ENCODE data around the gene FSD1.
"Not testable (repeated sequence)": the region's sequence is repeated elsewhere in the genome, so short reads cannot be mapped to it uniquely, and the experiment has no call there.

Gene FSD1

DNA sequence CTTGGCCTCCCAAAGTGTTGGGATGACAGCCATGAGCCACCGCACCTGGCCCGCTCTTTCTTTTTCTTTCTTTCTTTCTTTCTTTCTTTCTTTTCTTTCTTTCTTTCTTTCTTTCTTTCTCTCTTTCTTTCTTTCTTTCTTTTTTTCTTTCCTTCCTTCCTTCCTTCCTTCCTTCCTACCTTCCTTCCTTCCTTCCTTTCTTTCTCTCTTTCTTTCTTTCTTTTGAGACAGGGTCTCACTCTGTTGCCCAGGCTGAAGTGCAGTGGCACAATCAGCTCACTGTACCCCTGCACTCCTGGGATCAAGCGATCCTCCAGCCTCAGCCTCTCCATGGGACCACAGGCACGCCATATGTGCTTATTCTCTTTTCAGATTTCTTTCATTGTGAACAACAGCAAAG, 18.3 kb upstream of the FSD1 start:
- DNase-seq = not testable (repeated sequence)

GRCh38 chr19:4288091-4288777, 16.2 kb upstream of the FSD1 start:
- DNase-seq = no peak

DNA sequence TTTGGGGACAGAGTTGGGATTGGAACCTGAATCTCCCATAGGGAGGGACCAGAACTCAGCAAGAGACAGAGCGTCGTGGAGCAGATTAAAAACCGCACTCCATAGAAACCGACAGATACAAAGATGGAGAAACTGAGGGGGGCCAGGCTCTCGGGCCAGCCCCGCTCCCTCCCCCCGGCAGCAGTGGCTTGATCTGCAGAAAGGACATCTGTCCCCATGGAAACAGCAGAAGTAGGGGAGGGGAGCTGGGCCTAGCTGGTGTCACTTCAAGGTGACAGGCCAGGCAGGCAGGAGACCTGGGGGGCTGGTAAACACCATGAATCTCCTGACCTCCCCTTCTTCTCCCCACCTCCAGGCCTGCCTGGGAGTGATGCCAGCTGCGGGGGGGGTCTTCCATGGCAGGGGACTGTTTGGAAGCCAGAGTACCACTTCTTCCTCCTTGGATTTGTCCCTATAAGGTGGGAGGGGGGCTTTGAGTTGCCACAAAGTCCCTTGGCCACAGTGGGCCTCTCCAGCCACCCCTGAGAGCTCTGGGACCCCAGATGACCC, 13.1 kb upstream of the FSD1 start:
- no peak for DNase-seq

DNA sequence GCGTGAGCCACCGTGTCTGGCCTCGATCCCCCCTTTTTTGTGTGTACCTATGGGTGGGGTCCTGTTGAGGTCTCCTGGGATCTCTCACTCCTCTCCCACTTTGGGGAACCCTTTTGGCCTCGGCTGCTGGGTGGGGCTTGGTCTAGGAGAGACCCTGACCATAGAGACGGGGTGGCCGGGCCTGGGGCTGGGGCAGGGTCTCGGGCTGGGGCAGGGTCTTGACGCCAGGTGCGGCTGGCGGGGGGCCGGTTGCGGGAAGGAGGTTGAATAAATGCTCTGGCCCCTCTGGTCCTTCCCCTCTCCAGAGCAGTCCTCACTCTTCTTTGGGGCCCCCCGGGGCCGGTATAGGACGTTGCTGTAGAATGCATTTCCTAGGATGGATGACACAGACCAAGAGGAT, 11.9 kb upstream of the FSD1 start:
- DNase-seq = no peak

- no peak for DNase-seq
Observed at GRCh38 chr19:4294389-4294788, 10.0 kb upstream of the FSD1 start.

- no peak for DNase-seq
Observed at GRCh38 chr19:4295972-4296771, 8.2 kb upstream of the FSD1 start.

- no peak for DNase-seq
Observed at GRCh38 chr19:4297901-4298809, 6.2 kb upstream of the FSD1 start.

DNA sequence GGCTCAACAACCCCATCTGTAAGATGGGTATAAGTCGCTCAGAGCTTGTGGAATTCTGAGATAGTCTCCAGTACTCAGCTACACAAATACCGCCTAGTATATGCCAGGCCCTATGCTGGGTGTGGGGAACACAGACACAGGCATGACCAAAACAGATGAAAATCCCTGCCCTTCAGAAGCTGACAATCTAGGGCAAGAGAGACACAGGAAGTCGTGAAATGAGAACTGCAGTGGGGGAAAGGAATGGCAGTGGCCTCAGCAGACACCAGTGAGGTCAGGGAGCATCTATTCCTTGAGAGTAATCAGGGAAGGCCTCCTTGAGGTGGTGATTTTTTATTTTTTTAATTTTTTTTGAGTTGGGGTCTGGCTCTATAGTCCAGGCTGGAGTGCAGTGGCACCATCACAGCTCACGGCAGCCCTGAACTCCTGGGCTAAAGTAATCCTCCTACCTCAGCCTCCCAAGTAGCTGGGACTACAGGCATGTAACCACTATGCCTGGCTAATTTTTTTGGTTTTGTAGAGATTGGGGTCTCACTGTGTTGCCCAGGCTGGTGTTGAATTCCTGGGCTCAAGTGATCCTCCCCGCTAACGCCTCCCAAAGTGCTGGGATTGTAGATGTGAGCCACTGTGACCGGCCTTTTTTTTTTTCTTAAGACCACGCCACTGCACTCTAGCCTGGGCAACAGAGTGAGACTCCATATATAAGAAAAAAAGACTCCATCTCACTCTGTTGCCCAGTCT, 5.4 kb upstream of the FSD1 start:
- no peak for DNase-seq

- no peak for DNase-seq
Observed at GRCh38 chr19:4300589-4300988, 3.8 kb upstream of the FSD1 start.

DNA sequence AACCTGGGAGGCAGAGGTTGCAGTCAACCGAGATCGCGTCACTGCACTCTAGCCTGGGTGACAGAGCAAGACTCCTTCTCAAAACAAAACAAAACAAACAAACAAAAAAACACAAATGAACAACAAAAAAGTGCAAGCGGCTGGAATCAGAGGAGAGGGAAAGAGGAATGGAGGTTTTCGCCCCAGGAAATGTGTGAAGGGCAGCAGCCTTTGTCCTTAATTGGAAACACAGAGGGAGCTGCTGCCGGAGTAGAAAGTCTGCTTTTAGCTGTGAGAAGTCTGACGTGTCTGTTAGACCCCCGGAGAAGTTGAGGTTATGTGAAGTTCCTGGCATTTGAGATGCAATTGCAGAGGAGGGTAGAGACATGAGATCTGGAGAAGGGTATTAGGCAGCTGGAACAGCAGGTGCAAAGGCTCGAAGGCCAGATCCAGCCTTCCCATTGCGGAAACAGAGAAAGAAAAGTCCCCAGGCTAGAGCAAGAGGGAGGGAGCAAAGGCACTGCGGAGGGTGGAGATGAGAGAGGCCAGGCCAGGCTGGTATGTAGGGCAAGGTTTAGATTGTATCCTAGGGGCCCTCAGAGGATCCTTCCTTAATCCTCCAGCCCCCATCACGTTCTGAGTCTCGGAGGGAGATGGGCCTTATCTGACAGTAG, 2.7 kb upstream of the FSD1 start:
- DNase-seq = no peak

DNA sequence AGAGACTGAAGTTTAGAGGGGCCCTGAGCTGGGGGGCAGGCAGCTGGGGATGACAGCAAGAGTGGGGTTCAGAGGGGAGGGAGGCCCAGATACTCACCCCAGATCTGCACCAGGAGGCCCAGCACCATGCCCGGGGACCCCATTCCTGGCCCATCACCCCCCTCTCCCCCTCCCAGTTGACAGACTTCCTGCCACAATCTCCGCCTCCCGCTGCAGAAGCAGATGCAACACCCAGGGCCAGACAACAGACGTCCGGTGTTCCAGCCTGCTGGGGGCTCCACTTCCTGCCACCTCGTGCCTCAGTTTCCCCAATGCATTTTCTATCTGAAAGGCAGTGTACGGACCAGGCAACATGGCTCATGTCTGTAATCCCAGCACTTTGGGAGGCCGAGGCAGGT, 2.2 kb upstream of the FSD1 start, which contains the start of gene TMIGD2:
TMIGD2 (minus strand) TSS at position 147 of the 398 bp plus-strand sequence; CDS start at position 143, 4 bp downstream.
- no peak for DNase-seq

DNA sequence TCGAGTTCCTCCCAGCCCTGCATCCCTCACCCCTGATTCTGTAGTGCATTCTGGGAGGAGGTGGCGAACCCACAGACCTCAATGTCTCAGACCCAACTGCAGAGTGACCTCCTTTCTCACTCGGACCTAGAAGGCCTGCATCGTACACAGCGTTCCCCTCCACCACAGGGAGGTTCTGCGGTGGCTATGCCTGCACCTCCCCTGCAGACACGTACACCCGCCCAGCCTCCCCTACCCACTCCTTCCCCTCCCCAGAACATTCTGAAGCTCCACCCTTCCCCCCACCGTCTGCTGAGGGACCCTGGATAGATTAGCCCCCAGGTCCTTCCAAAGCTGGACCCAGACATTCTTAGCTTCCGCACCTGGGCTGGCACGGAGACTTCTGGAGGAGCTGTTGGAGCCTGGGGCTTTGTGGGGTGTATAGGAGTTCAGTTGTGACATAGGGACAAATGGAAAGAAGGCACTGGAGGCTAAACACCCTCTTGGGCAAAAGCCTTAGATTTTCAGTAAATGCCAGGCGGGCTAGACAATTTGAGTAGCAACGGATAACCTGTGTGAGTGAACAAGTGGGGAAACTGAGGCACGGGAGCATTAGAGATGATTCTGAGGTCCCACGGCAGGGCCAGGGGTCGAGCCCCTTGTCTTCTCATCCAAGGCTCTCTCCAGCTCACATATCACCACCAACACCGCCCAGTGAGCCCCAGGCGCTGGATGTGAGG, 420 bp upstream of the FSD1 start:
- DNase-seq = no peak

- no peak for DNase-seq
Observed at GRCh38 chr19:4305257-4305612, 837 bp downstream of the FSD1 start.

DNA sequence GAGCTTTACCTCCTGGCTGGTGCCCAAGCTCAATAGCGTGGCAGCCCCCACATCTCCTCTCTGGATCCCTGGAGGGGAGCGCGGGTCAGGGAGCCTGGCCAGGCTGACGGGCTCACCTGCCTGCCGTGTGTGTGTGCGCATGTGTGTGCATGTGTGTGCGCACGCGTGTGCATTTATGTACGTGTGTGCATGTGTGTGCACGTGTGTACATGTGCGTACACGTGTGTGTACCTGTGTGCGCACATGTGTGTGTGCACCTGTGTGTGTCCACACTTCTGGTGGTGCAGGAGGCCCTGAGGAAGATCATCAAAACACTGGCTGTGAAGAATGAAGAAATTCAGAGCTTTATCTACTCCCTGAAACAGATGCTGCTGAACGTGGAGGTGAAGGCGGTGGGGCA, 1.3 kb downstream of the FSD1 start:
- no peak for DNase-seq

- DNase-seq = no peak
Observed at GRCh38 chr19:4310247-4311121, 6.1 kb downstream of the FSD1 start.

DNA sequence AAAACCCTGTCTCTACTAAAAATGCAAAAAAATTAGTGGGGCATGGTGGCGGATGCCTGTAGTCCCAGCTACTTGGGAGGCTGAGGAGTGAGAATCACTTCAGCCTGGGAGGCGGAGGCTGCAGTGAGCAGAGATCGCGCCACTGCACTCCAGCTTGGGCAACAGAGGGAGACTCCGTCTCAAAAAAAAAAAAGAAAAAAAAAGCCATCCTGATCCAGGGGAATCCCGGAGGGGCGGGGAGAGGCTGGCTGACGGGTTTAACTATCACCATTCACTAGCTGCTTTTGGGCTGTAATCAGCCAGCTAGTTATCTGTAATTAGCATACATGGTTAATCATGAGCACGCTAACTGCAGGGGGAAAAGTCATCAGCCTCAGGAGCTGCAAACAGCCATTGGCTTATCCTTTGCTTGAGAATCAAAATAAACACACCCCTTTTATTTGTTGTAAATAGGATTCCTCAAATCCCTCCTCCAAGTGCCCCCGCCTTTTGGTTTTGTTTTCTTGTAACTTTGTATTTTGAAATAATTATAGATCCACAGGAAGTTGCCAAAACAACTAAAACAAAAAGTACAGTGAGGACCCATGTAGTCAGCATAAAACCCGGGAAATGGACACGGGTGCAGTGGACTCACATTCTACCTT, 9.6 kb downstream of the FSD1 start:
- no peak for DNase-seq

DNA sequence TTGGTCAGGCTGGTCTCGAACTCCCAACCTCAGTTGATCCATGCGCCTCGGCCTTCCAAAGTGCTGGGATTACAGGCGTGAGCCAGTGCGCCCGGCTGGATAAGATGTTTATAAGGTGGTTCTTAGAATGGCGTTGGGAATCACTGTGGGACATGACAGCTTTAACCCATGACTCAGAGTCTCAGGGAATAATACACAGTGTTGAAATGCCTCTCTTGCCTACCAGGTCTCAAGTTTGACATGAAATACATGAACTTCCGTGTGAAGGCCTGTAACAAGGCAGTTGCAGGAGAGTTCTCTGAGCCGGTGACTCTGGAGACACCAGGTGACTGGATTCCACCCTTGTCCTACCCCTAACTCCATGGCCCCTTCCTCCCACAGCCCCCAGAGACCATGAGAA, 12.6 kb downstream of the FSD1 start:
- DNase-seq = no peak

DNA sequence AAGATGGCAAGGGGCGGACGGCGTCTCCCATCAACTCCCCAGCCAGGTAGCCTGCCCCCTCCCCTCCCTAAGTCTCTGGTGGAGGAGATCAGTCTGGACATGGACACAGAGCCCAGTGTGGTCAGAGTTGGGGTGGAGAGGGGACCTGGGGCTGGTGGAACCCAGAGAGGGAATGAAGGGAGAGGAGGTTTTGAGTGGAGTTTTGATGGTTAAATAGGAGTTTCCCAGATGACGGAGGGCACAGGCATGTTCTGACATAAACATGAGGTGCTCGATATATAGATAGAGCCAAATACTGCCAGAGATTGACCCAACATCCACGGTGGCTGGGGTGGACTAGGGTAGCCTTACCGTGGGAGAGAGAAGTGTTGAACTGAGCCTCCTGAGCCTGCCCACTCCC, 14.1 kb downstream of the FSD1 start:
- no peak for DNase-seq

DNA sequence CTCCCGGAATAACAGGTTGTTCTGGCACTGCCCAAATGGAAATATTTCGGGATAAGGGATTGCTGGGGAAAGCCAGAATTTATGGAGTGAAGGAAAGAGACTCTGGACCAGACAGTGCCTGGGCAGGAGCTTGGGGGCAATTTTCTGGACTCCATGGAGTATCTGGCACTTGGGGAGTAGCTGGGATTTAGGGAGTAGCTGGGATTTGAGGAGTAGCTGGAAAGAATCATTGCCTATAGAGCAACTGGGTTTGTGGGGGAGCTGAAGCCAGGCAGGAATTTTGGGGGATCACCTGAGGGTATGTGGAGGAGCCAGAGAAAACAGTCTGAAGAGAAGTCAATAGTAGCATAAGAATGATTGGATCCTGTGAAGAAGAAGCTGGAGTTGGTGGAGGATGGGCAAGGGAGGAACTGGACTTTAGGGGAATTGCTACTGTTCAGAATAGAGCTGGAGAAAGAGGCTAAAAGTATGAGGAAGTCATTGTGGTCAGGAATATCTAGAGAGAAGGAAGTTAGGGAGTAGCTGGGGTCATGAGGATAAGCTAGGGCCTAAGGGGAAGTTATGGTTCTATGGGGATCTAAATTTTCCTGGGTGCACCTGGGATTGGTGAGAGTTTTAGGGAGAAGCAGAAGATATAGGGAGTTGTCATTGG, 14.8 kb downstream of the FSD1 start:
- no peak for DNase-seq

Data from kidney glomerular epithelial cell (primary cell).